Spleen (tissue), 11 donors: Measurements from ENCODE around the gene PHC2. TPM values are rescaled to one million over a fixed set of nuclear protein-coding genes. Genes with fewer than 3 reads are reported as not detected.
"Not testable (repeated sequence)": the region's sequence is repeated elsewhere in the genome, so short reads cannot be mapped to it uniquely, and the experiment has no call there.

ENCODE experiments used
- DNase-seq: peaks from one replicate; pipeline ENCODE4 v3.0.0-alpha.2; 2020
- H3K27ac ChIP-seq, 8 donors: fragments of 200-600 bp; sonication (generic) in 7 of 8; 1 replicate in 4 of 8; 2 replicates in 4 of 8; pipeline versions ENCODE4 v1.5.0 to v1.8.0; 2016 to 2021; ENCODE audit warnings: inconsistent platforms in 4 of 8, mild to moderate bottlenecking in 4 of 8, moderate library complexity in 1 of 8
- H3K27me3 ChIP-seq, 7 donors: fragments of 200-600 bp; sonication (generic) in 6 of 7; replicated peaks in 1 of 7; 1 replicate in 4 of 7; 2 replicates in 3 of 7; pipeline versions ENCODE4 v1.5.0 to v1.8.0; 2016 to 2021; ENCODE audit warnings: inconsistent platforms in 3 of 7, mild to moderate bottlenecking in 1 of 7
- H3K36me3 ChIP-seq, 6 donors: fragments of 200-600 bp; sonication (generic) in 5 of 6; 1 replicate in 4 of 6; 2 replicates in 2 of 6; pipeline versions ENCODE4 v1.5.0 to v1.8.0; 2016 to 2021; ENCODE audit warnings: inconsistent platforms in 2 of 6
- H3K4me1 ChIP-seq, 6 donors: fragments of 200-600 bp; sonication (generic) in 5 of 6; 1 replicate in 3 of 6; 2 replicates in 3 of 6; pipeline versions ENCODE4 v1.5.0 to v1.8.0; 2016 to 2021; ENCODE audit warnings: inconsistent platforms in 3 of 6
- H3K4me3 ChIP-seq, 8 donors: fragments of 200-600 bp; sonication (generic) in 7 of 8; 1 replicate in 4 of 8; 2 replicates in 4 of 8; pipeline versions ENCODE4 v1.5.0 to v1.8.0; 2016 to 2021; ENCODE audit warnings: inconsistent platforms in 4 of 8, mild to moderate bottlenecking in 4 of 8, moderate library complexity in 2 of 8
- H3K9me3 ChIP-seq, 8 donors: fragments of 200-600 bp; sonication (generic) in 7 of 8; 1 replicate in 4 of 8; 2 replicates in 4 of 8; pipeline versions ENCODE4 v1.5.0 to v1.8.0; 2016 to 2021; ENCODE audit warnings: inconsistent platforms in 4 of 8
- POLR2A ChIP-seq, 3 donors: fragments of 450-650 bp; IDR thresholded peaks; one replicate each; pipeline ENCODE4 v1.5.1; 2017; ENCODE audit warnings: antibody characterized with exemption in 3 of 3, mild to moderate bottlenecking in 1 of 3
- POLR2AphosphoS5 ChIP-seq, 3 donors: sonication (generic); formaldehyde crosslinking; IDR thresholded peaks; one replicate each; pipeline ENCODE4 v1.5.1; 2017; ENCODE audit warnings: antibody characterized with exemption in 3 of 3
- WGBS, 5 donors: extraction: QIAGEN DNeasy Blood & Tissue Kit in 3 of 5; methylation state at CpG; one replicate each; pipeline versions ENCODE4 v1.1.5 to v1.1.7; 2013 to 2018; 5-methylcytosine and 5-hydroxymethylcytosine counted together
- intact Hi-C: fragments of 100-400 bp; cut with DNase I; formaldehyde crosslinking; loops from one replicate; pipeline ENCODE4 v1.15.0; 2023; ENCODE audit warnings: low total_unique reads
- polyA plus RNA-seq, 3 donors: library from polyadenylated mRNA; stranded (reverse); fragments of 200-250 nt; gene quantifications; one replicate each; pipeline ENCODE4 v1.2.1, GENCODE V29; 2013
- total RNA-seq, 7 donors: library from RNA; depleted of rRNA in 3 of 7; stranded (reverse); fragments of >200 nt in 3 of 7; fragmentation: NEBNext Ultra II Directional in 4 of 7; extraction: Animal tissue kit (Norgen Biotek cat#: 25700) in 4 of 7; gene quantifications; one replicate each; pipeline versions ENCODE4 v1.1.0 to v1.2.1, GENCODE V29; 2016 to 2021
- TF ChIP-seq, protein P1 (sequence below), 11 experiments: fragments of 200-600 bp in 7 of 11; fragments of 450-650 bp in 4 of 11; sonication (generic) in 4 of 11; IDR thresholded peaks in 8 of 11; conservative IDR thresholded peaks in 3 of 11; 1 replicate in 7 of 11; 2 replicates in 4 of 11; pipeline versions ENCODE4 v1.4.0 to v1.8.0; 2016 to 2021; ENCODE audit warnings: antibody characterized with exemption in 11 of 11, inconsistent platforms in 4 of 11, mild to moderate bottlenecking in 1 of 11
- donor health status: healthy with polysubstance abuse.
- donor health status: DM: no; HTN: no; CAD: no; lungs with moderate emphysema.
- donor health status: DM: no; HTN: no; CAD: no.
- donor health status: Bipolar disorder and iron deficiency.
- donor health status: healthy.
- donor health status: DM: no; HTN: no; CAD: no.
- donor health status: DM: yes; HTN: yes; CAD: no.

Gene PHC2
- total and polyA plus RNA-seq, 10 donors = 51.1 to 272 (median 136) TPM

GRCh38 chr1:33312413-33312749 lies 118.5 kb downstream of the PHC2 start:
- TF ChIP-seq POLR2AphosphoS5 (IDR thresholded peaks at IDR 0.05) = peak in 1 of 3 donors; percentile 12
- TF ChIP-seq POLR2A (IDR thresholded peaks at IDR 0.05) = no peak
- intact Hi-C loops = no loop called here
- H3K36me3 ChIP-seq = no peaks in the 10 kb centered on the region
- 75 to 100% (median 89%) methylated on average over 4 to 5 of the region's 5 CpGs for WGBS, 5 donors
- H3K4me1 ChIP-seq = no peaks in the 10 kb centered on the region
- peak; percentile 51 for DNase-seq
- peaks cover 0 to 6% (median 0%) of the 10 kb centered on the region in 7 donors for H3K27me3 ChIP-seq
- H3K27ac ChIP-seq = no peak overlapping the region
- no peak overlapping the region for H3K4me3 ChIP-seq
- H3K9me3 ChIP-seq = no peaks in the 10 kb centered on the region

DNA sequence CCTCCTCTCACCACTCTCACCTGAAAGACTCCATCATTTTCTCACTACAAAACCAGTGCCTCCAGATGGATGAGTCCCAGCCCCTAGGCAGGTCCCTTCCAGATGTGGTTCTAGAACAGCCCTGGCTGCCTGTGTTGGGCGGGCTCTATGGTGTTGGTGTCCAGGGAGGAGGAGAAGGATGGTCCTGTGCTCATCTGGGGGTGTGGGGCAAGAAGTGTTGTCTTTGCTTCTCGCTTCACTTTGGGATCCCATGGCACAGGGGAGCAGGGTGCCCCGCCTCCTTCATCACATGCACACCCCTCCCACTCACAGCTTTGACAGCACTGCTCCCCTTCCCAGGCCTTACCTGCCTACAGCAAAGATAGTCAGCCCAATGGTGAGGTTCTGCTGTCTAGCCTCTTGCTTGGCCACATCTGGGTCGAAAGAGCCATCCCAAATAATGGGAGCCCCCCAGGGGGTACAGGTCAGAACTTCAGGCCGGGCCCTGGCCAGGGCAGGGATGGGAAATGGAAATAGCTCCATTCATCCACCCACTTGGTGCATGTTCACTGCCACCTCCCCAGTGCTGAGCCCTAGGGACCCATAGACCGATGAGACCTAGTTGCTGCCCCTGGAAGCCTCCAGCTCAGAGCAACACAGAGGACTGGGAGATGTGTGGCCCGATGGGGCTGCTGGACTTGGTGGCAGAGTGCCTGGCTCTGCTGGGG lies 119.0 kb downstream of the PHC2 start:
- Histone ChIP-seq H3K27ac (no peak overlapping the region), H3K4me3 (no peak overlapping the region), H3K36me3 (no peaks in the 10 kb centered on the region), H3K4me1 (peaks cover 0 to 5% (median 3%) of the 10 kb centered on the region in 6 donors), H3K9me3 (no peaks in the 10 kb centered on the region), H3K27me3 (peaks cover 0 to 11% (median 5%) of the 10 kb centered on the region in 7 donors)
- TF ChIP-seq POLR2A (IDR thresholded peaks at IDR 0.05) (no peak), POLR2AphosphoS5 (IDR thresholded peaks at IDR 0.05) (no peak)
- TF ChIP-seq, protein P1, sequence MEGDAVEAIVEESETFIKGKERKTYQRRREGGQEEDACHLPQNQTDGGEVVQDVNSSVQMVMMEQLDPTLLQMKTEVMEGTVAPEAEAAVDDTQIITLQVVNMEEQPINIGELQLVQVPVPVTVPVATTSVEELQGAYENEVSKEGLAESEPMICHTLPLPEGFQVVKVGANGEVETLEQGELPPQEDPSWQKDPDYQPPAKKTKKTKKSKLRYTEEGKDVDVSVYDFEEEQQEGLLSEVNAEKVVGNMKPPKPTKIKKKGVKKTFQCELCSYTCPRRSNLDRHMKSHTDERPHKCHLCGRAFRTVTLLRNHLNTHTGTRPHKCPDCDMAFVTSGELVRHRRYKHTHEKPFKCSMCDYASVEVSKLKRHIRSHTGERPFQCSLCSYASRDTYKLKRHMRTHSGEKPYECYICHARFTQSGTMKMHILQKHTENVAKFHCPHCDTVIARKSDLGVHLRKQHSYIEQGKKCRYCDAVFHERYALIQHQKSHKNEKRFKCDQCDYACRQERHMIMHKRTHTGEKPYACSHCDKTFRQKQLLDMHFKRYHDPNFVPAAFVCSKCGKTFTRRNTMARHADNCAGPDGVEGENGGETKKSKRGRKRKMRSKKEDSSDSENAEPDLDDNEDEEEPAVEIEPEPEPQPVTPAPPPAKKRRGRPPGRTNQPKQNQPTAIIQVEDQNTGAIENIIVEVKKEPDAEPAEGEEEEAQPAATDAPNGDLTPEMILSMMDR (IDR thresholded peaks at IDR 0.05 in 8 of 11, conservative IDR thresholded peaks at IDR 0.05 in 3 of 11) = no peak
- 74 to 95% (median 86%) methylated on average over 6 to 7 of the region's 7 CpGs for whole genome bisulfite sequencing, 5 donors
- intact Hi-C loops = no loop called here
- peak; percentile 47 for DNase-seq

- 66 to 91% (median 77%) methylated on average over 7 to 8 of the region's 8 CpGs for WGBS, 5 donors
- peak; percentile 22 for DNase-seq
Observed at GRCh38 chr1:33310702-33311101, 120.2 kb downstream of the PHC2 start.

DNA sequence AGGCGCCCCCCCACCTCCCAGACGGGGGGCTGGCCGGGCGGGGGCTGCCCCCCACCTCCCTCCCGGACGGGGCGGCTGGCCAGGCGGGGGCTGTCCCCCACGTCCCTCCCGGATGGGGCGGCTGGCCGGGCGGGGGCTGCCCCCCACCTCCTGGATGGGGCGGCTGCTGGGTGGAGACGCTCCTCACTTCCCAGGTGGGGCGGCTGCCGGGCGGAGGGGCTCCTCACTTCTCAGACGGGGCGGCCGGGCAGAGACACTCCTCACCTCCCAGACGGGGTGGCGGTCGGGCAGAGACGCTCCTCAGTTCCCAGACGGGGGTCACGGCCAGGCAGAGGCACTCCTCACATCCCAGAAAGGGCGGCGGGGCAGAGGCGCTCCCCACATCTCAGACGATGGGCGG lies 121.5 kb downstream of the PHC2 start:
- WGBS, 5 donors = 93 to 95% (median 93%) methylated on average over 6 to 32 of the region's 32 CpGs; no CpG with 5 or more reads in 1 of the 5 donors
- H3K4me3 ChIP-seq, H3K9me3 ChIP-seq, H3K36me3 ChIP-seq, intact Hi-C loops, H3K27ac ChIP-seq: not testable (repeated sequence)
- Histone ChIP-seq H3K4me1 (peaks cover 8 to 14% (median 12%) of the 10 kb centered on the region in 6 donors), H3K27me3 (peaks cover 0 to 27% (median 11%) of the 10 kb centered on the region in 7 donors)
- peak; percentile 57 for DNase-seq

More at GRCh38 chr1:33310702-33311101, 120.2 kb downstream of the PHC2 start:
- no peaks in the 10 kb centered on the region for H3K36me3 ChIP-seq
- H3K9me3 ChIP-seq = no peaks in the 10 kb centered on the region
- no peak overlapping the region for H3K27ac ChIP-seq
- H3K4me3 ChIP-seq = no peak overlapping the region
- peaks cover 0 to 23% (median 11%) of the 10 kb centered on the region in 7 donors for H3K27me3 ChIP-seq
- peaks cover 8 to 14% (median 12%) of the 10 kb centered on the region in 6 donors for H3K4me1 ChIP-seq
- intact Hi-C loops = no loop called here
- no peak for TF ChIP-seq POLR2AphosphoS5 (IDR thresholded peaks at IDR 0.05)
- TF ChIP-seq POLR2A (IDR thresholded peaks at IDR 0.05) = no peak
- TF ChIP-seq, protein P1 (IDR thresholded peaks at IDR 0.05 in 8 of 11, conservative IDR thresholded peaks at IDR 0.05 in 3 of 11) = no peak

DNA sequence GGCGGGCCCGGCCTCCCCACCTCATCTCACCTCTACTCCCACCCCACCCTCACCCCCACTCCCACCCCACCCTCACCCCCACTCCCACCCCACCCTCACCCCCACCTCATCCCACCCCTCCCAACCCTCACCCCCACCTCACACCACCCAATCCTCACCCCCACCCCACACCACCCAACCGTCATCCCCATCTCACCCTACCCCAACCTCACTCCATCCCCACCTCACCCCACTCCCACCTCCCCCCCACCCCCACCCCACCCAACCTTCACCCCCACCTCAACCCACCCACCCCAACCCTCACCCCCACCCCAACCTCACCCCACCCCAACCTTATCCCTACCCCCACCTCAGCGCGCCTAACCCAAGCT lies 123.4 kb downstream of the PHC2 start:
- Histone ChIP-seq H3K4me1 (peaks cover 8 to 23% (median 14%) of the 10 kb centered on the region in 6 donors), H3K9me3 (no peaks in the 10 kb centered on the region), H3K4me3 (no peak overlapping the region), H3K36me3 (no peaks in the 10 kb centered on the region), H3K27ac (no peak overlapping the region), H3K27me3 (peaks cover 0 to 27% (median 11%) of the 10 kb centered on the region in 7 donors)
- no peak for DNase-seq
- WGBS, 5 donors = 81 to 93% (median 86%) methylated on average over 2 to 5 of the region's 5 CpGs
- TF ChIP-seq POLR2AphosphoS5 (IDR thresholded peaks at IDR 0.05) = no peak
- TF ChIP-seq, protein P1 (IDR thresholded peaks at IDR 0.05 in 8 of 11, conservative IDR thresholded peaks at IDR 0.05 in 3 of 11) = no peak
- TF ChIP-seq POLR2A (IDR thresholded peaks at IDR 0.05) = no peak
- intact Hi-C loops = no loop called here
